NCI-H510A treated with DMSO at 0.1 percent for 48 hours (cell line): ENCODE data around the gene CRK.
"Not testable (repeated sequence)": the region's sequence is repeated elsewhere in the genome, so short reads cannot be mapped to it uniquely, and the experiment has no call there.

Experiments
- DNase-seq: peaks from one replicate; lab custom pipeline; 2025; lab: John Stamatoyannopoulos, UW

CRK gene

DNA sequence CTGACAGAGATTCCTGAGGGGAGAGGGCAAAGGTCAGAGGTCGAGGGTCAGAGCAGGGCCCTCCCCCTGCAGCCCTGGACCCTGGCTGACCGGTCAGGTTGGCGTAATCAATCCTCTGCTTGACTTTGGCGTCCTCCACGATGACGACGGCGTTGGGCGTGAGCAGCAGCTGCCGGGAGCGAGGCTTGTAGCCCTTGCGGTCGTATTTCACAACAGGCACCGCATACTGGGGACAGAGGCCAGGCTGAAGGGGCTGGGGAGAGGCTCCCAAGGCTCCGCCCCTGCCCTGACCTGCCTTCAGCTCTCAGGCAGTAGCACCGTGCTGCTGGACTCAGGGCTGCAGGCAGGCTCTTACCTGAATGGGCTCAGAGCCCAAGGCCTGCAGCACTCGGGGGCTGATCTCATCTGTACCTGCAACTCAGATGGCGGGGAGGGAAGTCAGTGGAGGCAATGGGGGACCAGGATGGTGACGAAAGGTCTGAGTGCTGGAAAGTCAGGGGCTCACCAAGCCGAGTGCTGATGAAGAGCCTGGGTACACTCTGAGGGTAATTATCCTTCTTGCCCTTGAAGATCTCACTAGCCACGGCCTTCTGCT, 12.0 kb upstream of the CRK start:
- no peak for DNase-seq

- no peak for DNase-seq
Observed at GRCh38 chr17:1467258-1467657, 11.2 kb upstream of the CRK start.

- no peak for DNase-seq
Observed at GRCh38 chr17:1464186-1464585, 8.2 kb upstream of the CRK start.

DNA sequence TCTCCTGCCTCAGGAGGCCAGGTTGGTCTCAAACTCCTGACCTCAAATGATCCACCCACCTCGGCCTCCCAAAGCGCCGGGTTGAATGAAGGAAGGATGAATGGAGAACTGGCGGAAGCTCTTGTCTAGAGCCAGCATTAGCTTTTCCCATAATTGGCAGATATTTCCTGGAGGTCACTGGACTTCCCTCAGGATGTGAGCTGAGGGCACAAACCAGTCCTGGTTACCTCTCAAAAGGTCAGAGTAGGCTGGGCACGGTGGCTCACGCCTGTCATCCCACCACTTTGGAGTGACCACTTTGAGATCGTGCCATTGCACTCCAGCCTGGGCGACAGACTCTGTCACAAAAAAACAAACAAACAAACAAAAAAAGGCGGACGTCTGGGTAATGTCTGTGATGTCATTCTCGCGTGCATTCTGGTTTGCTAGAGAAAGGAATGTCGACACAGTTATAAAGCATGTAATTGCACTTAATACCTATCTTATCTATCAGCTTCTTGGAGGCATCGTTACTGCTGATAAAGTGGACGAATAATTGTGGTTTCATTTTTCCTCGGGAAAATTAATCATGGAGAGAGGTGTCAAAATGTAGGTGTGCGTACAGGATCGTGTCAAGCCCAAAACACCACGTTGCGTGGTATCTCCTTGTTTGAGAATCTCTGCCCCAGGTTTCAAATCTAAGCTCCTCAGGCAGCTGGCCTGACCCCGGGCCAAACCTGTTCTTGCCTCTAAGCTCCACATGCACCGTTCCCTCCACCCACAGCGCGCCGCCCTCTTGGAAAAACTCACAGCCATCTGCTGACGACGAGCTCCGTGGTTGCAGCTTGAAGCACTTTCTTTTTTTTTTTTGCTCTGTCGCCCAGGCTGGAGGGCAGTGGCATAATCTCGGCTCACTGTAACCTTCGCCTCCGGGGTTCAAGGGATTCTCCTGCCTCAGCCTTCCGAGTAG, 6.4 kb upstream of the CRK start:
- DNase-seq: peak; percentile 14

DNA sequence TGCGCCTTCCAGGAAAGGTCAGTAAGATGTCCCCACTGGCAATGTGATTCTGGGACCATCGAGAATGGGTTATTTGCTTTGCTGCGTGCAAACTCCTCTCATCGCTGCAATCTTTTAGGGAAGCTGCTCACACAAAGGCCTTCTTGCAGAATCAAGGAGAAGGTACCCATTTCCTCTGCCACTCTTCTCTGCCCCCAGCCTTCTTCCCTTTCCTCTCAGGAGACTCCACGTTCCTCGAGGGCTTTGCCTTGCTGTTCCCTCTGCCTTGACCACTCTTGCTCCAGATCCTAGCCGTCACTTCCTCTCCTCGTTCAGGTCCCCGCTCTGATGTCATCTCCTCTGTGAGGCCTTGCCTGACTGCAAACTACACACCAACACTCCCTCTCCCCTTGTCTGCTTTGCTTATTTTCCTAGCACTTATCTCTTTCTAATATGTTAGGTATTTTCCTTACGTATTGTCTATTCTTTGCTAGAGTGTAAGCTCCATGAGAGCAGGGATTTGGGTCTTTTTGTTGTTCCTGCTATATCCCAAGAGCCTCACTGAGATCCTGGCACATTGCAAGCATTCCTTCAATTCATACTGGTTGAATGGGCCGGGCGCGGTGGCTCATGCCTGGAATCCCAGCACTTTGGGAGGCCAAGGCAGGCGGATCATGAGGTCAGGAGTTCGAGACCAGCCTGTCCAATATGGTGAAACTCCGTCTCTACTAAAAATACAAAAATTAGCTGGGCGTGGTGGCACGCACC, 5.3 kb upstream of the CRK start:
- DNase-seq: no peak

GRCh38 chr17:1460233-1460632, 4.2 kb upstream of the CRK start:
- no peak for DNase-seq

DNA sequence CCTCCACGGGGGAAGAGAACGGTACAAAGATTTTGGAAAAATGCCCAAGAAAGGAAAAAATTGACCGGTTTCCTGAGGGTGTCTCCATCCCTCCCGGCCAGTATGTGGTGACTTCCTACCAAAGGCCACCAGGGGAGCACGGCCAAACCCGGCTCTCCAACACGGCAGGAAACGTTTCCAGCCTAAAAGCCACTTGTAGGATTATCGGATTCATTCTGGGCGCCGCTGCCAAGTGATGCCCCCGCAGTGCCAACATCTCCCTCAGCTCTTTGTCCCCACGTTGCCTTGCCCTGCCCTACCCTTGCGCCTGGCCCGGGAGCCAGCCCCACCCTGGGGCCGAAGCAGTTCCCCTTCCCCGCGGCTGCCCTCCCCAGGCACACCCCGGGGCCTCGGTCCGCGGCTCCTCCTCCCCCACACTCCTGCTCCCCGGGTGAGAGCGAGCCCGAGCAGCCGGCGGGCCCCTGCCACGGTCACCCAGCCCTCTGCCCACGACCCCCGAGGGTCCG, 688 bp downstream of the CRK start:
- peak; percentile 23 for DNase-seq

DNA sequence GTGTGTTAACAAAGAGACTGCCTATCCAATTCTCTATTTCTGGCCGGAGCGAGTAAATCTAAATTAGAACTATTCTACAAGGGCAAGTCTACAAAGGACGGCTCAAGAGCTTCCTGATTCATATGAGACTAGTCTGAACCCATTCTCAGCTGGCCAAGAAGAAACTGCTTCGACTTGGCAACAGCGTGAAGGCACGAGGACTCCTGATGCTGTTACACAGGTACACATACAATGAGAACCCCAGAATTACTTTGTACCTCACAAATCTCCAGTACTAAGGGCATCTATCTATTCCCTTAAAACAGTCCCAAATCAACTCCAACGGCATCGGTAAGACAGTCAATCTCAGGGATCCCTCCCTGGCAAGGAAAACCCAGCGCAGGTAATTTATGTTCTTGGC, 1.5 kb downstream of the CRK start:
- no peak for DNase-seq

DNA sequence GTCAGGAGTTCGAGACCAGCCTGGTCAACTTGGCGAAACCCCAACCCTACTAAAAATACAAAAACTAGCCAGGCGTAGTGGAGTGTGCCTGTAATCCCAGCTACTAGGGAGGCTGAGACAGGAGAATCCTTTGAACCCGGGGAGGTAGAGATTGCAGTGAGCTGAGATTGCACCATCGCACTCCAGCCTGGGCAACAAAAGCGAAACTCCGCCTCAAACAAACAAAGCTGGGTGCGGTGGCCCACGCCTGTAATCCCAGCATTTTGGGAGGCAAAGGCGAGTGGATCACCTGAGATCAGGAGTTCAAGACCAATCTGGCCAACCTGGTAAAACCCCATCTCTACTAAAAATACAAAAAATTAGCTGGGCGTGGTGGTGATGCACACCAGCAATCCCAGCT, 2.3 kb downstream of the CRK start:
- not testable (repeated sequence) for DNase-seq

DNA sequence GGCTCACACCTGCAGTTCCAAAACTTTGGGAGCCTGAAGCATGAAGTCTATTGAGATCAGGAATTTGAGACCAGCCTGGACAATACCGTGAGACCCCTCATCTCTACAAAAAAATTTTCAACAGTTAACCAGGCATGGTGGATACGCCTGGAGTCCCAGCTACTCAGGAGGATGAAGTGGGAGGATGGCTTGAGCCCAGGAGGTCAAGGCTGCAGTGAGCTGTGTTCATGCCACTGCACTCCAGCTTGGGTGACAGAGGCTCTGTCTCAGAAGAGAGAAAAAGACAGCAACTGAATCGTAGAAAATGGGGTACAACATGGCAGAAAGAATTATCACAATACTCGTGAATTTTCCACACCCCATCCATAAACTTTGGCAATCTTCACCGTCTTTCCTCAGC, 3.2 kb downstream of the CRK start:
- DNase-seq: no peak

DNA sequence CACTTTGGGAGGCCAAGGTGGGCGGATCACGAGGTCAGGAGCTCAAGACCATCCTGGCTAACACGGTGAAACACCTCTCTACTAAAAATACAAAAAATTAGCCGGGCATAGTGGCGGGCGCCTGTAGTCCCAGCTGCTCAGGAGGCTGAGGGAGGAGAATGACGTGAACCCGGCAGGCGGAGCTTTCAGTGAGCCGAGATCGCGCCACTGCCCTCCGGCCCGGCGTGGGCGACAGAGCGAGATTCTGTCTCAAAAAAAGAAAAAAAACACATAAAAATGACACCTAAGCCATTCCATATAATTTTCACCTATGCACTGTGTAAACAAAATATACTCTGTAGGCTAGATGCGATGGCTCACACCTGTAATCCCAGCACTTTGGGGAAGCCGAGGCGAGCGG, 5.8 kb downstream of the CRK start:
- DNase-seq: not testable (repeated sequence)

DNA sequence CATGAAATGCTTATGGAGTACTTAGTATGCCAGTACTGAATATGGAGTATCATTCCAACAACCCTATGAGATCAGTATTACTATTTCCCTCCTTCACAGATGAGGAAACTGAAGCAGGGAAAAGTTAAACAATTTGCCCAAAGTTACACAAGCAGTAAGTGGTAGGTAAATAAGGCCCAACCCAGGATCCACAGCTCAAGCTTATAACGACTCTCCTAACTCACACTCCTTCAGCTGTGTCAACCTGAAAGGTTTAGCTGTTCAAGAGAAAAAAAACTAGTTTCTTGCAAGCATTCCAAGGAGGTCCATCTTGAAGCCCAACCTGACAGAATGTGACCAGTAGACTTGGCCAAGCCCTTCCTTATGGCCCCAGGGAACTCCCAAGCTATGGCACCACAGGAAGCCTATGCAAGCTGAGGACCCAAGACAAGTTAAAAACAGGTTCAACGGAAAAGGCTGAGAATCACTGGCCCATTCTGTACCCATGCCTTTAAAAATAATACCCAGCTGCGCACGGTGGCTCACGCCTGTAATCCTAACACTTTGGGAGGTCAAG, 6.5 kb downstream of the CRK start:
- no peak for DNase-seq

GRCh38 chr17:1447052-1447451, 9.0 kb downstream of the CRK start:
- DNase-seq: no peak

DNA sequence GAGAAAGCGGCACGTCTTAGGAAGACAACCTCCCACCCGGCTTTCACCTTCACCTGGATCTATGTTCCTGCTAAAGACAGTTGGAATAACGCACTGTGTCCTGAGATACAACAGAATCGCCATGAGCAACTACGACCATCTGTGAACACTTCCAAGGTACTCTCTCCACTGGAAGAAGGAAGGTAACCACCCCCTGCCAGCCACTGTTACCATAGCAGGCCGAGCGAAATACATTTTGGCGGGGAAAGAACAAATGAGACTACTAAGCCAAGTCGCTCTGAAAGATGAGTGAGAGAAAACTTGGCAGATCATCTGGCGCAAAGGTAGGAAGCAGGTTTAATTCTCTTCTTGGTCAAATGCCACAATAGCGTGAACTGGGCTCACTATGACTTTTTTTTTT, 9.8 kb downstream of the CRK start:
- no peak for DNase-seq

GRCh38 chr17:1445695-1446094, 10.3 kb downstream of the CRK start:
- DNase-seq: not testable (repeated sequence)

- DNase-seq: not testable (repeated sequence)
Observed at GRCh38 chr17:1442721-1443120, 13.3 kb downstream of the CRK start.

- no peak for DNase-seq
Observed at GRCh38 chr17:1442187-1442586, 13.8 kb downstream of the CRK start.

GRCh38 chr17:1440921-1441320, 15.1 kb downstream of the CRK start:
- DNase-seq: no peak

GRCh38 chr17:1438593-1439083, 17.4 kb downstream of the CRK start:
- DNase-seq: no peak

GRCh38 chr17:1435326-1435725, 20.7 kb downstream of the CRK start:
- no peak for DNase-seq

DNA sequence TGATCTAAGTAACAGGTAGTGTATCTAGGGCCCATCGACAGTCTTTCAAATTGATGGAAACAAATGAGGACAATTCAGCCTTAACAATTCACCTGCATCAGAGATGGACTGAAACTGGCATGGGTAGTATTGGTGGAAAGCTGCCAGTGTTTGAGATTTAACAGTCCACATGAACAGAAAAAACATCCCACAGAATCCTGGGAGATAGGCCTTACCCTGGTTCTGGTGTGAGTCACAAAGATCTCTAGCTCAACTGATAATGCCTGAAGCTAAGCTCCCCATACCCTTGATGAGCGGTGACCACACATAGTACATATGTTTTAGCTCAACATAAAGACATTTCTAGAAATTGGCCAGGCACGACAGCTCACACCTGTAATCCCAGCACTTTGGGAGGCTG, 21.9 kb downstream of the CRK start:
- DNase-seq: no peak

DNA sequence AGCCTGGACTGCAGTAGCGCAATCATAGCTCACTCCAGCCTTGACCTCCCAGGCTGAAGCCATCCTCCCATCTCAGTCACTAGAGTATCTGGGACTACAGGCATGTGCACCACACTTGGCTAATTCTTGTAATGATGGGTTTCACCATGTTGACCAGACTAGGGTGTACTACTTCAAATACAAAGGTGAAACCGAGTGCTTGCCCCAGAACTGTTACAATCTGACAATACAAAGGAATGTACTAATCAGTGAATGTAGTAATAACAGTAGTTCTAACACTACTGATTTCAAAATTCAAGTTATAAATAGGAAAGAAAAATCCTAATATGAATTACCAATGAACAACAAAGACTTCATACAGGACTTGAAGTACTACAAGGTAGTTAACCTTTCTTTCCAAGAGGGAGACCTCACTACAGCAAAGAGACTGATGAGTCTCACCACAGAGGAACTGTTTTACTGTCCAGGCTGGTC, 24.4 kb downstream of the CRK start:
- no peak for DNase-seq
